SU-DHL-6 (cell line): ENCODE measurements around the gene CMTM3.

Experiments
- EZH2phosphoT487 ChIP-seq: fragments of 200-600 bp; sonication (generic), shearing (Covaris generic); conservative IDR thresholded peaks from 2 replicates; pipeline ENCODE4 v1.6.1; 2018; ENCODE audit warnings: mild to moderate bottlenecking, antibody characterized with exemption, low read length, moderate library complexity, mixed read lengths
- TF ChIP-seq, protein P1 (sequence below): fragments of 200-600 bp; sonication (generic); IDR thresholded peaks from one replicate; pipeline ENCODE4 v1.5.1; 2017; ENCODE audit warnings: antibody characterized with exemption, mild to moderate bottlenecking, low read length, moderate library complexity; ENCODE audit not compliant: insufficient read depth, poor library complexity, severe bottlenecking

DNA sequence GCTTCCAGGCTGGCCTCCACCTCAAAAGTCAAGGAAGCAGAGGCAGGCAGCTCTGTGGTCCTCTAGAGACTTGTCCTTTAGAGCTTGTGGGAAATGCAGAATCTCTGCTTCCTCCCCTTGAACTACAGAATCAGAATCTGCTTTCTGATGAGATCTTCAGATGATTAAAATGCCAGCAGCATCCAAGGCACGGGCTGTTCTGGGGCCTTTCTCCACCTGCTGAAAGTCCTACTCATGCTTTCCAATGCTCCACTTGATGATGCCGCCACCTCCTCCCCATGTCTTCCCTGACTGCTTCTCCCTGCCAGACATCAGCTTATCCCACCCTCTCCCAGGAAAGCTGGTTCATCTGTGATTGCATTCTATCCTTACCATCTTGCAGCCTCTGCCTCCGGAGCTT, 33.3 kb downstream of the CMTM3 start:
- TF ChIP-seq, protein P1, sequence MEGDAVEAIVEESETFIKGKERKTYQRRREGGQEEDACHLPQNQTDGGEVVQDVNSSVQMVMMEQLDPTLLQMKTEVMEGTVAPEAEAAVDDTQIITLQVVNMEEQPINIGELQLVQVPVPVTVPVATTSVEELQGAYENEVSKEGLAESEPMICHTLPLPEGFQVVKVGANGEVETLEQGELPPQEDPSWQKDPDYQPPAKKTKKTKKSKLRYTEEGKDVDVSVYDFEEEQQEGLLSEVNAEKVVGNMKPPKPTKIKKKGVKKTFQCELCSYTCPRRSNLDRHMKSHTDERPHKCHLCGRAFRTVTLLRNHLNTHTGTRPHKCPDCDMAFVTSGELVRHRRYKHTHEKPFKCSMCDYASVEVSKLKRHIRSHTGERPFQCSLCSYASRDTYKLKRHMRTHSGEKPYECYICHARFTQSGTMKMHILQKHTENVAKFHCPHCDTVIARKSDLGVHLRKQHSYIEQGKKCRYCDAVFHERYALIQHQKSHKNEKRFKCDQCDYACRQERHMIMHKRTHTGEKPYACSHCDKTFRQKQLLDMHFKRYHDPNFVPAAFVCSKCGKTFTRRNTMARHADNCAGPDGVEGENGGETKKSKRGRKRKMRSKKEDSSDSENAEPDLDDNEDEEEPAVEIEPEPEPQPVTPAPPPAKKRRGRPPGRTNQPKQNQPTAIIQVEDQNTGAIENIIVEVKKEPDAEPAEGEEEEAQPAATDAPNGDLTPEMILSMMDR = no peak
- TF ChIP-seq EZH2phosphoT487 = no peak
